ENCODE measurements around the gene PRDM11. TPM values are rescaled to one million over a fixed set of nuclear protein-coding genes. Genes with fewer than 3 reads are reported as not detected.

The PRDM11 gene
- total and polyA plus RNA-seq, 9 donors = 8.7 to 45.4 (median 28.9) TPM

DNA sequence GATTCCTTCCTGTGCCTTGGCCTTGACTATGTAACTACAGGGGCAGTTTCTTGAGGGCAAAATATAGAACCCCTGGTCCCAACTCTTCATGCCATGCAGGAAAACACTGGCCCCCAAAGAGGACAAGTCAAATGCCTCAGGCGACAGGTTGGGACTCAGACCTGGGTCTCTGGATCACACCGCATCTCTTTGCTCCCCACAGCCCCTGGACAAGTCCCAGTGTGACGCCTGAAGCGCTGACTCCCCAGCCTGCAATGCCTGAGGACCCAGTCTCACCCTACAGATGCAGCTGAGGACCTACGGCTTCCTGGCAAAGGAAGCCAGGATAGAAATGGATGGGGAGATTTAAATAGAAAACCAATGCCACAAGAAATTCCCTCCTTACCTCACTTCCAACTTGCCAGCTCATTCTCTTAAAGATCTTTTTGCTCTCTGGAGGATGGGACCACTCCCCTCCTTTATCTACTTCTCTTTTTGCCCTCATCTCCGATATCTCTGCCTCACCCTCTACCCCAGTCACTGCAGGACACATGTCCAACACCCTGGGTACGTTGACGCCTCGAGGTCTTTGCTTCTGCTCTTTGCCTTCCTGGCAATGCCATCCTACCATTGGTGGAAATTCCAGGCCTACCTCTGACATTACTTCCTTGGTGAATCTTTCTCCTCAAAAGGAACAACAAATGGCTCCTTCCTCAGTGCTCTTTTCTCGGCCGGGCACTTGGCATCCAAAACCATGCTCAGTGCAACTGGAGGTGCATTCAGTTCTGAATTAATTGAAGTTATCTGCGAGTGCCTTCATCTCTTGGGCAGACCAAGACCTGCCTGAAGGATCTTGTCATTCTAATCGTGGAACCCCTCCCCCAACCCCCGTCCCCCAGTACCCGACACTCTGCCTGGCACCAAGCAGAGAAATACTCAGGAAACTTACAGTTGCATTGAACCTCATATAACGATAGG, 2.0 kb upstream of the PRDM11 start:
- DNase-seq = no peak
- Histone ChIP-seq H3K9me3 (no peaks in the 10 kb centered on the region), H3K4me1 (ENCODE audit: insufficient read depth) (peaks cover 14% of the 10 kb centered on the region), H3K36me3 (no peaks in the 10 kb centered on the region), H3K4me3 (no peak overlapping the region), H3K27ac (no peak overlapping the region), H3K27me3 (no peaks in the 10 kb centered on the region)
- intact Hi-C loops (cut with DNase I) = loop anchor here in 3 of 4 donors (2.0 to 10.0 kb wide), 4 partner anchors 38 to 90 kb away; no protein-coding TSS in a partner anchor
- 57 to 75% (median 63%) methylated on average over 16 of the region's 16 CpGs for WGBS, 3 donors
- TF ChIP-seq, protein P1, sequence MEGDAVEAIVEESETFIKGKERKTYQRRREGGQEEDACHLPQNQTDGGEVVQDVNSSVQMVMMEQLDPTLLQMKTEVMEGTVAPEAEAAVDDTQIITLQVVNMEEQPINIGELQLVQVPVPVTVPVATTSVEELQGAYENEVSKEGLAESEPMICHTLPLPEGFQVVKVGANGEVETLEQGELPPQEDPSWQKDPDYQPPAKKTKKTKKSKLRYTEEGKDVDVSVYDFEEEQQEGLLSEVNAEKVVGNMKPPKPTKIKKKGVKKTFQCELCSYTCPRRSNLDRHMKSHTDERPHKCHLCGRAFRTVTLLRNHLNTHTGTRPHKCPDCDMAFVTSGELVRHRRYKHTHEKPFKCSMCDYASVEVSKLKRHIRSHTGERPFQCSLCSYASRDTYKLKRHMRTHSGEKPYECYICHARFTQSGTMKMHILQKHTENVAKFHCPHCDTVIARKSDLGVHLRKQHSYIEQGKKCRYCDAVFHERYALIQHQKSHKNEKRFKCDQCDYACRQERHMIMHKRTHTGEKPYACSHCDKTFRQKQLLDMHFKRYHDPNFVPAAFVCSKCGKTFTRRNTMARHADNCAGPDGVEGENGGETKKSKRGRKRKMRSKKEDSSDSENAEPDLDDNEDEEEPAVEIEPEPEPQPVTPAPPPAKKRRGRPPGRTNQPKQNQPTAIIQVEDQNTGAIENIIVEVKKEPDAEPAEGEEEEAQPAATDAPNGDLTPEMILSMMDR (IDR thresholded peaks at IDR 0.05) = no peak
- TF ChIP-seq POLR2A (IDR thresholded peaks at IDR 0.05) = no peak
- TF ChIP-seq EP300 (IDR thresholded peaks at IDR 0.05) = no peak

DNA sequence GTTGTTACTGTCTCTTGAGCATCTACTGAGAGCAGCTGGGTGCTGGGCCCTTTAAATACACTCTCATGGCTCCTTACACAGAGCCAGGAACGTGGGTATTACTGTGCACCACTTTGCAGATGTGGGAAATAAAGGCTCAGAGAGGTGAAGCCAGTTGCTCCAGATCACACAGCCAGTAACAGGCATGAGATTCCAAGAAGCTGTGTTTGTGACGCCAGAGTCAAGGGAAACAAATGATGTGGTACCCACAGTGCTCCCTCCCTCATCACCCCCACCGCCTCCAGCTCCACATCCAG, 1.4 kb upstream of the PRDM11 start:
- Histone ChIP-seq H3K27ac (no peak overlapping the region), H3K36me3 (no peaks in the 10 kb centered on the region), H3K9me3 (no peaks in the 10 kb centered on the region), H3K27me3 (no peaks in the 10 kb centered on the region), H3K4me3 (no peak overlapping the region), H3K4me1 (ENCODE audit: insufficient read depth) (peaks cover 16% of the 10 kb centered on the region)
- TF ChIP-seq POLR2A (IDR thresholded peaks at IDR 0.05) = no peak
- no peak for TF ChIP-seq EP300 (IDR thresholded peaks at IDR 0.05)
- TF ChIP-seq, protein P1 (IDR thresholded peaks at IDR 0.05) = no peak
- WGBS, 3 donors = 10 to 19% (median 19%) methylated on average over 3 of the region's 3 CpGs
- no peak for DNase-seq
- intact Hi-C loops (cut with DNase I) = loop anchor here in 3 of 4 donors (2.0 to 10.0 kb wide), 3 partner anchors 37 to 90 kb away; no protein-coding TSS in a partner anchor

DNA sequence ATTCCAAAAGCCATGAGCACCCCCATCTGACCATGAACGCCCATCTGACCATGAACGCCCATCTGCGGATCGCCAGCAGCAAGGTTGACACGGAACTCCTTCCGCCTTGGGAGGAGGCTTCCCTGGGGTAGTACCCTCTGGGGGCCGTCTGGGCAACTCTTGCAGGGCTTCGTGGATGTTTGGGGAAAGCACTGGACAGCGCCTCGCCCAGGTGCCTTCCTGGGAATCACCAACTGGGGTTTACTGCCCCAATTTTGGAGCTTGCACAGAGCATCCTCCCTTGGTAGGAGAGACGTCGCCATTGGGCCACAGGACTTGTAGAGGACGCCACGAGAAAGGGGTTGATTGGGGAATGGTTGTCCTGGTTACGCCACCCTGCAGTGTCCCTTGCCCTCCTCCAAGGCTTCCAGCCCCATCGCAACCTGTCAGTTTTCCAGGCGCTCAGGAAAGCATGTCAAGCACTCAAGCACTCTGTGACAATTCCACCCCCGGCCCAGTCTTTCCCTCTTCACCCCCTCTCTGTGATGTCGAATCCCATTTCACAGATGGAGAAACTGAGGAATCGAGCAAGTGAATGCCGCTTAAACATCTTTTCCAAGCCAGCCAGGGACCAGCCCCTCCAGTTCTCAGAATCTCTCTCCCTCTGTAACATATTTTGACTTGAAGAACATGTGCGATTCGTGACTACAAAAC, 914 bp upstream of the PRDM11 start:
- TF ChIP-seq EP300 (IDR thresholded peaks at IDR 0.05) (no peak), POLR2A (IDR thresholded peaks at IDR 0.05) (no peak)
- TF ChIP-seq, protein P1 (IDR thresholded peaks at IDR 0.05) = no peak
- peak in 3 of 5 donors; percentile 37 to 61 (median 41) for DNase-seq
- Histone ChIP-seq H3K4me3 (peak overlapping the region; percentile 74), H3K27me3 (no peaks in the 10 kb centered on the region), H3K4me1 (ENCODE audit: insufficient read depth) (peaks cover 16% of the 10 kb centered on the region), H3K9me3 (no peaks in the 10 kb centered on the region), H3K36me3 (no peaks in the 10 kb centered on the region), H3K27ac (peak overlapping the region; percentile 92 to 94)
- 5 to 18% (median 7%) methylated on average over 23 of the region's 23 CpGs for WGBS, 3 donors
- intact Hi-C loops (cut with DNase I) = loop anchor here in 3 of 4 donors (1.0 to 10.0 kb wide), 5 partner anchors 35 to 89 kb away; no protein-coding TSS in a partner anchor

DNA sequence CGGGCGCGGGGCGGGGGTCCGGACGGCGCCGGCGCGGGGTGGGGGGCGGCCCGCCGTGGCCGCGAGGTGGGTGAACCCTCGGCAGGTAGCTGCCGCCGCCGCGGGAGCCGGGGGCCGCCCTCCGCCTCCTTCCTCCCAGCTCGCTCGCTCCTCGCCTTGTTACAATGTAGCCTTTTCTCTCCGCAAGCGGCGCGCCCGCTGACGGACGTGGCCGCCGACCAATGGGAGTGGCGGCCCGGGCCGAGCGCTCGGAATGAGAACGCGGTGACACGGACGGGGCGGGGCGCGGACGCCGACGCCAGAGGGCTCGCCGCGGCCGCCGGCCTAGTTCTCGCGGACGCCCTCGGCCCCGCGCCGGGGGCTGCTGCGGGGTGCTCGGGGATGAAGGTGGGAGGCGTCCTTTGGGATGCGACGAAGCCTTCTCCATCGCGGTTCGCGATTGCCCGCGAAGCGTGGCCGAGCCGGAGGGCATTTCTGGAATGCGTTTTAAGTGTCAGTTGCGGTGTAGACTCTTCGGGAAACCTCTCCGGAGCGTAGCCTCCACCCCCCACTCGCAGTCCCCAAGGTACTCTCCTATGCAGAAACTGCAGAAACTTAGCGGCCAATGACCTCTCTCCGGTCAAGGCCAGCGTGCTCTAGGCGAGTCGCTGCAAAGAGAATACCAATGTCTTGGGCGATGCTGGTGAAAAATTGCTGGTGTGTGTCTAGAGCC, 734 bp downstream of the PRDM11 start:
- Histone ChIP-seq H3K27ac (peak overlapping the region; percentile 88 to 92), H3K27me3 (no peaks in the 10 kb centered on the region), H3K9me3 (no peaks in the 10 kb centered on the region), H3K4me3 (peak overlapping the region; percentile 74), H3K36me3 (no peaks in the 10 kb centered on the region), H3K4me1 (ENCODE audit: insufficient read depth) (peaks cover 16% of the 10 kb centered on the region)
- intact Hi-C loops (cut with DNase I) = loop anchor here in 2 of 4 donors (2.0 to 10.0 kb wide), 3 partner anchors 35 to 88 kb away; no protein-coding TSS in a partner anchor
- WGBS, 3 donors = 0 to 1% (median 1%) methylated on average over 58 to 88 of the region's 88 CpGs
- TF ChIP-seq, protein P1 (IDR thresholded peaks at IDR 0.05) = no peak
- peak; percentile 63 for TF ChIP-seq POLR2A (IDR thresholded peaks at IDR 0.05)
- TF ChIP-seq EP300 (IDR thresholded peaks at IDR 0.05) = no peak
- DNase-seq = peak; percentile 92 to 96 (median 95)
